PC-9 (cell line): Measurements from ENCODE around the gene MT1G. TPM values are rescaled to one million over a fixed set of nuclear protein-coding genes. Genes with fewer than 3 reads are reported as not detected.

Experiments
- BruUV-seq: library from RNA; stranded (reverse); fragments of 400-500 nt; replicated peaks from 2 replicates; lab custom pipeline; 2021; lab: Mats Ljungman, UMichigan
- CTCF ChIA-PET: fragments of 300-600 bp; sonication (Branson Sonifier 250); formaldehyde crosslinking; loops from one replicate; lab custom pipeline; 2022; ENCODE audit warnings: antibody characterized with exemption; lab: Charles Lee
- POLR2A ChIA-PET: fragments of 300-600 bp; sonication (Branson Sonifier 250); formaldehyde crosslinking; loops from one replicate; lab custom pipeline; 2022; ENCODE audit warnings: antibody characterized with exemption; ENCODE audit not compliant: unreplicated experiment; lab: Charles Lee
- DNase-seq, 2 experiments: peaks; one replicate each; pipeline versions ENCODE4 v3.0.0 to v3.0.0-alpha.2; 2015 to 2022; ENCODE audit warnings: mixed read lengths in 1 of 2
- H2AFZ ChIP-seq: fragments of 200-600 bp; sonication (generic); 2 replicates; pipeline ENCODE4 v1.8.1; 2017; ENCODE audit warnings: antibody characterized with exemption
- H3F3A ChIP-seq: fragments of 200-600 bp; sonication (generic); 2 replicates; pipeline ENCODE4 v1.8.1; 2017; ENCODE audit warnings: antibody characterized with exemption, mild to moderate bottlenecking, low read depth; ENCODE audit not compliant: insufficient read depth
- H3K27ac ChIP-seq: fragments of 200-600 bp; sonication (generic); 2 replicates; pipeline ENCODE4 v1.6.1; 2016; ENCODE audit warnings: mixed run types
- H3K27me3 ChIP-seq: fragments of 200-600 bp; sonication (generic); 2 replicates; pipeline ENCODE4 v1.6.1; 2016; ENCODE audit warnings: low read depth, mixed run types; ENCODE audit not compliant: insufficient read depth
- H3K36me3 ChIP-seq: fragments of 200-600 bp; sonication (generic); 2 replicates; pipeline ENCODE4 v1.6.1; 2016; ENCODE audit warnings: low read depth, mixed run types
- H3K4me1 ChIP-seq: fragments of 200-600 bp; sonication (generic); replicated peaks from 2 replicates; pipeline ENCODE4 v1.6.1; 2016; ENCODE audit warnings: mixed run types; ENCODE audit not compliant: insufficient read depth
- H3K4me2 ChIP-seq: fragments of 200-600 bp; sonication (generic); 2 replicates; pipeline ENCODE4 v1.6.1; 2017; ENCODE audit warnings: mixed run types
- H3K4me3 ChIP-seq: fragments of 200-600 bp; sonication (generic); 2 replicates; pipeline ENCODE4 v1.6.1; 2016; ENCODE audit warnings: mixed run types
- H3K79me2 ChIP-seq: fragments of 200-600 bp; sonication (generic); 2 replicates; pipeline ENCODE4 v1.6.1; 2017; ENCODE audit warnings: low read depth, mixed run types
- H3K9me2 ChIP-seq: fragments of 200-600 bp; sonication (generic); 2 replicates; pipeline ENCODE4 v1.8.1; 2017; ENCODE audit warnings: mild to moderate bottlenecking; ENCODE audit not compliant: insufficient read depth
- H3K9me3 ChIP-seq: fragments of 200-600 bp; sonication (generic); 2 replicates; pipeline ENCODE4 v1.8.1; 2016; ENCODE audit warnings: low read depth; ENCODE audit not compliant: insufficient read depth
- H4K20me1 ChIP-seq: fragments of 200-600 bp; sonication (generic); 2 replicates; pipeline ENCODE4 v1.8.1; 2017; ENCODE audit not compliant: insufficient read depth
- CTCF ChIP-seq: fragments of 200-600 bp; sonication (generic); conservative IDR thresholded peaks from 2 replicates; pipeline ENCODE4 v1.6.1; 2017; ENCODE audit warnings: mixed run types, antibody characterized with exemption, mild to moderate bottlenecking, moderate library complexity
- EZH2 ChIP-seq: fragments of 200-600 bp; sonication (generic); IDR thresholded peaks from 2 replicates; pipeline ENCODE4 v1.8.0; 2017; ENCODE audit warnings: antibody characterized with exemption, low read depth
- intact Hi-C: fragments of 100-400 bp; cut with micrococcal nuclease; formaldehyde crosslinking; loops from one replicate; pipeline ENCODE4 v1.10.0; 2022; ENCODE audit not compliant: unreplicated experiment
- total RNA-seq: library from RNA; stranded (reverse); gene quantifications from 2 replicates; pipeline ENCODE4 v1.2.3, GENCODE V29; 2021

MT1G gene
- total RNA-seq, 1 experiment from 2014 or later, result not detected

- H3K27me3 ChIP-seq, result no peaks in the 10 kb centered on the region
- peaks cover 25% of the 10 kb centered on the region for H3K4me1 ChIP-seq
- H3K4me2 ChIP-seq, result no peak overlapping the region
- no peaks in the 10 kb centered on the region for H3K9me2 ChIP-seq
- H3K79me2 ChIP-seq, result no peaks in the 10 kb centered on the region
- ChIA-PET CTCF (no interaction called here), POLR2A (no interaction called here)
- H3K36me3 ChIP-seq, result no peaks in the 10 kb centered on the region
- BruUV-seq, result no TSS peak
- DNase-seq, result no peak
- no peak for TF ChIP-seq EZH2
- no peak for TF ChIP-seq CTCF
- H3F3A ChIP-seq, result peaks cover 8% of the 10 kb centered on the region; the same call in 1 of the 2 replicates
- no peaks in the 10 kb centered on the region for H4K20me1 ChIP-seq
- intact Hi-C loops, result no loop called here
- no peak overlapping the region for H3K27ac ChIP-seq
- H2AFZ ChIP-seq, result no peak overlapping the region
- no peaks in the 10 kb centered on the region for H3K9me3 ChIP-seq
- no peak overlapping the region for H3K4me3 ChIP-seq
Observed at GRCh38 chr16:56634715-56635440, 33.0 kb downstream of the MT1G start.

- Histone ChIP-seq H3K4me2 (no peak overlapping the region), H3K4me1 (peaks cover 14% of the 10 kb centered on the region), H3K36me3 (no peaks in the 10 kb centered on the region), H3K27ac (no peak overlapping the region), H4K20me1 (no peaks in the 10 kb centered on the region), H3K9me2 (no peaks in the 10 kb centered on the region), H3K4me3 (no peak overlapping the region), H3K9me3 (no peaks in the 10 kb centered on the region), H3F3A (peaks cover 3% of the 10 kb centered on the region; the same call in 1 of the 2 replicates), H3K79me2 (no peaks in the 10 kb centered on the region), H3K27me3 (no peaks in the 10 kb centered on the region), H2AFZ (no peak overlapping the region)
- no TSS peak for BruUV-seq
- POLR2A ChIA-PET, result no interaction called here
- intact Hi-C loops, result no loop called here
- no peak for DNase-seq
- TF ChIP-seq CTCF (no peak), EZH2 (no peak)
- CTCF ChIA-PET, result no interaction called here
Observed at GRCh38 chr16:56633535-56633934, 34.3 kb downstream of the MT1G start.

- Histone ChIP-seq H3K27ac (no peak overlapping the region), H3K9me3 (no peaks in the 10 kb centered on the region), H3K27me3 (no peaks in the 10 kb centered on the region), H3K9me2 (no peaks in the 10 kb centered on the region), H3K4me3 (no peak overlapping the region), H3F3A (peaks cover 3% of the 10 kb centered on the region; the same call in 1 of the 2 replicates), H3K79me2 (no peaks in the 10 kb centered on the region), H2AFZ (no peak overlapping the region), H3K4me1 (peaks cover 14% of the 10 kb centered on the region), H3K36me3 (no peaks in the 10 kb centered on the region), H3K4me2 (no peak overlapping the region), H4K20me1 (no peaks in the 10 kb centered on the region)
- DNase-seq, result no peak
- intact Hi-C loops, result no loop called here
- TF ChIP-seq CTCF, result no peak
- TF ChIP-seq EZH2, result no peak
- POLR2A ChIA-PET, result no interaction called here
- BruUV-seq, result no TSS peak
- CTCF ChIA-PET, result no interaction called here
Observed at GRCh38 chr16:56632848-56633365, 35.0 kb downstream of the MT1G start.
